Measurements from ENCODE around the gene TMOD2.

DNA sequence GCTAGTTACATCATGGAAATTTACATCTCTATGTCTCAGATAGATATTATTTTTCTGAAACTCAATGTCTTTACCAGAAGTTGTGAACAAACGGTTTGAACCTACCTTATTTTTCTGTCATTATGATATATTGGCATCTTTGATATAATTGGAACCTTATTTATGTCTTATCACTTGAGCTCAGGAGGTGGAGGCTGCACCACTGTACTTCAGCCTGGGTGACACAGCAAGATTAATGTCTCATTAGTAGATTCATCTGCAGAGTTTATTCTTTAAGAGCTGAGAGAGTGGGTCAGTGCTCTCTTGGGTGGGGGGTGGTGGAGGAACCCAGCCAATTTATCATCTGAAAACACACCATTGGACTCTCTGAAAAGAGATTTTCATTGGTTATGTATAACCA is 48.7 kb upstream of the TMOD2 start:
- TF ChIP-seq, protein P1, sequence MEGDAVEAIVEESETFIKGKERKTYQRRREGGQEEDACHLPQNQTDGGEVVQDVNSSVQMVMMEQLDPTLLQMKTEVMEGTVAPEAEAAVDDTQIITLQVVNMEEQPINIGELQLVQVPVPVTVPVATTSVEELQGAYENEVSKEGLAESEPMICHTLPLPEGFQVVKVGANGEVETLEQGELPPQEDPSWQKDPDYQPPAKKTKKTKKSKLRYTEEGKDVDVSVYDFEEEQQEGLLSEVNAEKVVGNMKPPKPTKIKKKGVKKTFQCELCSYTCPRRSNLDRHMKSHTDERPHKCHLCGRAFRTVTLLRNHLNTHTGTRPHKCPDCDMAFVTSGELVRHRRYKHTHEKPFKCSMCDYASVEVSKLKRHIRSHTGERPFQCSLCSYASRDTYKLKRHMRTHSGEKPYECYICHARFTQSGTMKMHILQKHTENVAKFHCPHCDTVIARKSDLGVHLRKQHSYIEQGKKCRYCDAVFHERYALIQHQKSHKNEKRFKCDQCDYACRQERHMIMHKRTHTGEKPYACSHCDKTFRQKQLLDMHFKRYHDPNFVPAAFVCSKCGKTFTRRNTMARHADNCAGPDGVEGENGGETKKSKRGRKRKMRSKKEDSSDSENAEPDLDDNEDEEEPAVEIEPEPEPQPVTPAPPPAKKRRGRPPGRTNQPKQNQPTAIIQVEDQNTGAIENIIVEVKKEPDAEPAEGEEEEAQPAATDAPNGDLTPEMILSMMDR (optimal IDR thresholded peaks at IDR 0.05 in 1 of 3, IDR thresholded peaks at IDR 0.05 in 1 of 3, conservative IDR thresholded peaks at IDR 0.05 in 1 of 3; ENCODE audit: extremely low read depth in 1 of 3, insufficient read depth in 2 of 3, low read length in 3 of 3) = no peak
- TF ChIP-seq EZH2 (IDR thresholded peaks at IDR 0.05; ENCODE audit: low read length) = no peak
